Gastrocnemius medialis (tissue), 4 donors: Measurements from ENCODE around the gene HRCT1.

ENCODE experiments used
- CTCF ChIP-seq, 5 experiments: fragments of 450-650 bp in 3 of 5; fragments of 200-600 bp in 2 of 5; sonication (generic) in 2 of 5; IDR thresholded peaks in 4 of 5; conservative IDR thresholded peaks in 1 of 5; 1 replicate in 4 of 5; 2 replicates in 1 of 5; pipeline ENCODE4 v1.5.1; 2016 to 2019; ENCODE audit warnings: antibody characterized with exemption in 5 of 5, mild to moderate bottlenecking in 3 of 5, moderate library complexity in 3 of 5
- POLR2A ChIP-seq, 2 donors: fragments of 450-650 bp; IDR thresholded peaks; one replicate each; pipeline ENCODE4 v1.6.1; 2017; ENCODE audit warnings: antibody characterized with exemption in 2 of 2, mild to moderate bottlenecking in 2 of 2, moderate library complexity in 2 of 2

GRCh38 chr9:35899021-35899420, 7.0 kb upstream of the HRCT1 start:
- TF ChIP-seq CTCF (IDR thresholded peaks at IDR 0.05 in 4 of 5, conservative IDR thresholded peaks at IDR 0.05 in 1 of 5) (no peak), POLR2A (IDR thresholded peaks at IDR 0.05) (no peak)
